SK-N-SH treated with all-trans-retinoic acid at 6 μM for 48 hours (cell line): ENCODE results near the gene UCN.

ENCODE experiments used
- ARNTL ChIP-seq: fragments of 450-650 bp; formaldehyde crosslinking; IDR thresholded peaks from 2 replicates; pipeline ENCODE4 v1.5.0; 2020; ENCODE audit warnings: low read depth, mild to moderate bottlenecking, moderate library complexity, borderline replicate concordance
- POU6F1 ChIP-seq: fragments of 250-450 bp; sonication (Bioruptor Pico); IDR thresholded peaks from 2 replicates; pipeline ENCODE4 v1.8.0; 2021; ENCODE audit warnings: low read depth, mild to moderate bottlenecking, moderate library complexity, borderline replicate concordance
- SNAI2 ChIP-seq: fragments of 250-450 bp; sonication (Bioruptor Pico); IDR thresholded peaks from 2 replicates; pipeline ENCODE4 v1.5.0; 2020; ENCODE audit warnings: mild to moderate bottlenecking, moderate library complexity
- TOX ChIP-seq: fragments of 250-450 bp; sonication (Bioruptor Pico); IDR thresholded peaks from 2 replicates; pipeline ENCODE4 v1.8.0; 2021; ENCODE audit warnings: mild to moderate bottlenecking, moderate library complexity, borderline replicate concordance
- ZFP3 ChIP-seq: fragments of 250-450 bp; sonication (Bioruptor Pico); IDR thresholded peaks from 2 replicates; pipeline ENCODE4 v1.5.0; 2020; ENCODE audit warnings: mild to moderate bottlenecking, moderate library complexity
- ZNF565 ChIP-seq: fragments of 450-650 bp; formaldehyde crosslinking; conservative IDR thresholded peaks from 2 replicates; pipeline ENCODE4 v1.5.0; 2020; ENCODE audit warnings: low read depth, mild to moderate bottlenecking, moderate library complexity

GRCh38 chr2:27271631-27272340 lies 36.5 kb downstream of the UCN start:
- TF ChIP-seq ARNTL (CRISPR knock-in tag) (no peak), ZNF565 (CRISPR knock-in tag) (no peak), ZFP3 (no peak), SNAI2 (CRISPR knock-in tag) (no peak), TOX (CRISPR knock-in tag) (no peak), POU6F1 (CRISPR knock-in tag) (no peak)
